ENCODE results near the gene ARHGEF19.
"Not testable (repeated sequence)": the region's sequence is repeated elsewhere in the genome, so short reads cannot be mapped to it uniquely, and the experiment has no call there.

ARHGEF19 gene

DNA sequence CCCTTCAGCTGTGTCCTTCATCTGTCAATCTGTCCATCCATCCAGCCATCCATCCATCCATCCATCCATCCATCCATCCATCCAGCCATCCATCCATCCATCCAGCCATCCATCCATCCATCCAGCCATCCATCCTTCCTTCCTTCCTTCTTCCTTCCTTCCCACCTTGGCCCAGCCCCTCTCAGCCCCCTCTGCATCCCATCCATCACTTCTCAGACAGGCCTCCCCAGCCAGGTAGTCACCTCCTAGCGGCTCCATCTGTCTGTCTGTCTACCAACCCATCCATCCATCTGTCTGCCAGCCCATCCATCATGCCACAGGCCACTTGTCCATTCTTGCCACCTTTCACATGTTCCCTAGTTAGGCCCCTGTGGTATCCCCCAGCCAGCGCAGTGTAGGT lies 46.3 kb downstream of the ARHGEF19 start:
- DNase-seq (ENCODE audit: low spot score) = no peak

DNA sequence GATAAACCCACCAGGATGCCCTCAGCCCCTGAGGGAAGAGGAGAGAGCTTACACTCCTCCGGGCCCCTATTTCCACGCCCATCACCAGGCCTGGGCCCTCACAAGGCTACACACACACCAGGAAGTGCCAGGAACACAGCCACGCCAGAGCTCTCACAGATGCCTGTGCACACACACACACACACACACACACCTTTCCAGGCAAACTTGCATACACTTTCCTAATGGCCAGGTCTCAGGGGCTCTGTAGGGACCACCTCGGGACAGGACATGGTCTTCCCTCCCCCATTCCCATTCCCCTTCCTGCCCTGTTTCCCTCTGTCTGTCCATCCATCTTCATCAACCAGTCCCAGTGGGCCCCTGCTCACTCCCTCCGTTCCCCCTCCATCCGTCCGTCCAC lies 46.9 kb downstream of the ARHGEF19 start:
- DNase-seq (ENCODE audit: low spot score) = no peak

DNA sequence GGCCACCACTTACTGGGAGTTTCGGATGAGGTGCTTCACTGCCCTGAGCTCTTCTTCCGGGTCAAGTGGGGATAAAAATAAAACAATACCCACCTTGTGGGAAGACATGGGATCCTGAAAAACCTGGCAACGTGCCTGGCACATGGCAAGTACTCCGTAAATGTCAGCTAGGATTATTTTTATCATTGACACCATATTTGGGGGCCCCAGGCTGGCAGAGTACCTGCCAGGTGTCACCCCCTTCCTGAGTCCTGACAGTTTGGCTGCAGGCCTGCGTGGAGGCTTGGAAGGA lies 47.4 kb downstream of the ARHGEF19 start:
- no peak for DNase-seq (ENCODE audit: low spot score)

DNA sequence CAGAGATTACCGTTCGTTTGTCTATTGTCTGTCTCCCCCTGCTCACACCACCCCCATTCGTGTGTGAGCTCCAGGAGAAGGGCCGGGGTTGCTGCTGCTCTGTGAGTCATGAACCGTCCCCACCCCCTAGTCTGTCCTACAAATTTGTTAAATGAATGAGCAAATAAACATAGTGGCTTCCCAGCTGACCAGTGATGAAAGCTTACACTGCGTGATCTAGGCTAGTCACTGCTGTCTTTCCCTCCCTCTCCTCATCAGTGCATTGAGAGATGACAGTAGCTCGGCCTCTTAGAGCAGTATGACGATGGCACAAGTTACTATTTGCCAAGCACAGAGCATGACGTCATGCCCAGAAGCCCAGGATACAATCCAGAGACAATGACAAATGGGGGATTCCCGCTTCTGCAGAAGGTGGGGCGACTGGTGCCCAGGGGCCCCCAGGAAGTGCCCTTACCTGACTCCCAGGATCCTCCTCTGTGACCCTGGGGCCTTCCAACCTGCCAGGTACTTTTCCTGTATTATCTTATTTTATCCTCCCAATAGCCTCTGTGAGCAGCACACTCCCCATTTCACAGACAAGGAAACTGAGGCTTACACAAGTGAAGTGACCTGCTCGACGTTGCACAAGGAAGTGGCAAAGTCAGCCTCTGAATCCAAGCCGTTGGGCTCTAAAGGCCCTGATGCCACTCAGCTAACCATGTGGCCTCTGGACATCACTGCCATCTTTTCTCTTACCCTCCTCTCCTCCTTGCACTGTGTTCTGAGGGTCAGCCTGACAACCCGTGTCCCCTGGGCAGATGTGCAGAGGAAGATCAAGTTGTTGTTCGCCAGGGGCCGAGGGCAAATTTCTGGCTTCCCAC lies 48.0 kb downstream of the ARHGEF19 start:
- DNase-seq (ENCODE audit: low spot score) = peak; percentile 84

DNA sequence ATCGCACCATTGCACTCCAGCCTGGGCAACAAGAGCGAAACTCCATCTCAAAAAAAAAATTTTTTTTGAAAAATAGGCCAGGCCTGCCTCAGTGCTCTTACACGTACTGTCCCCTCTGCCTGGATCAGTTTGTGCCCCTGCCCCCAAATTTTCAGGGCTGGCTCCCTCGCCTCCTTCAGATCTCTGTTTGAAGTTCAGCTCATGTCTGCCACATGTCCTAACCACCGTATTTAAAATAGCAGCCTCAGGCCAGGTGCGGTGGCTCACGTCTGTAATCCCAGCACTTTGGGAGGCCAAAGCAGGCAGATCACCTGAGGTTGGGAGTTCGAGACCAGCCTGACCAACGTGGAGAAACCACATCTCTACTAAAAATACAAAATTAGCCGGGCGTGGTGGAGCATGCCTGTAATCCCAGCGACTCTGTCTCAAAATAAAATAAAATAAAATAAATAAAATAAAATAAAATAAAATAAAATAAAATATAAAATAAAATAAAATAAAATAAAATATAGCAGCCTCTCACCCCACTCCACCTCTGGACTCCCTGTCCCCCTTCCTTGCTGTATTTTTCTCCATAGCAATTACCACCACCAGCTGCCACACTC lies 48.7 kb downstream of the ARHGEF19 start:
- DNase-seq (ENCODE audit: low spot score) = not testable (repeated sequence)

DNA sequence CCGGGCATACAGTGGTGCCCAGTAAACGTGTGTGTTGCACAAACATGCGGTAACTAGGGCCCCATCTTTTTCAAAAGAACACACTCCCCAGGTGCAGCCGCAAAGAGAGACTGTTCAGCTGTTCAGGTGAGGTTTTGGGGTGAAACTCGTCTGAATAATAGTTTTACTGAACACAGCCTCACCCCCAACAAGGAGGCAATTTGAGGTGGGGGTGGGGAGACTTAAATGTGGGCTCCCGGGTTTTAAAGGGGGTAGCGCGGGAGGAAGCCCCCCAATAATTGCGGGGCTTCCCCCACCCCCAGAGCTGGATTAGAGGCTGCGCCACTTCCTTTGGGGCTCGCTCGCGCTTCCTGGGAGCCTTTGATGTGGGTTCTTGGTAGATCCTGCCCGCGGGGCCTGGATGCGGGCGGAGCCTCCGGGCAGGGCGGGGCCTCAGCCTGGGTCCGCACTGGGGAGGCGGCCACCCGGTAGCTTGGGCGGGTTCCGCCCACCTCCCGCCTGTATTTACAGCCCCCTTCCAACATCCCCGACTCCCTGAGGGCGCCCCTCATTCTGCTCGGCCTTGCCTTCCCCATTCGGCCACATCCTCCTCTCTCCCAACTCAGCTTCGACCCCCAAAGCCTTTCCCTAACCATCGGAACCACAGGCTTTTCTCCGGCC lies 50.2 kb downstream of the ARHGEF19 start:
- no peak for DNase-seq (ENCODE audit: low spot score)

DNA sequence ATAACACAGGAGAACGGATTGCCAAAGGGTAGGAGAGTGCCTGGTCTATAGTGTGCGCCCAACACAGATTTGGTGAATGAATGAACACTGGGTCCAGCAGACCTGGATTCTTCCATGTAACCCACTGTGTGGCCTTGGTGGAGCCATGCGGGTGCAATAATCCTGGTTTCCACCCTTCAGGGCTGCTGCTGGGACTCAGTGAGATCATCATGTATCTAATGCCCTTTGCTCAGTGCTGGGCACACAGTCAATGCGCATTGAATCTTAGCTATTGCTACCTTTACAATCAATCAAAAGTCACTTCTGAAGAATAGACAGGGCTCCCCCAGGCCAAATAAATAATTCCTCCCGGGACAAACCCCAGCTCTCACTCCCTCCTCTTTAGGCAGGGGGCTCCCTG lies 50.7 kb downstream of the ARHGEF19 start:
- no peak for DNase-seq (ENCODE audit: low spot score)

DNA sequence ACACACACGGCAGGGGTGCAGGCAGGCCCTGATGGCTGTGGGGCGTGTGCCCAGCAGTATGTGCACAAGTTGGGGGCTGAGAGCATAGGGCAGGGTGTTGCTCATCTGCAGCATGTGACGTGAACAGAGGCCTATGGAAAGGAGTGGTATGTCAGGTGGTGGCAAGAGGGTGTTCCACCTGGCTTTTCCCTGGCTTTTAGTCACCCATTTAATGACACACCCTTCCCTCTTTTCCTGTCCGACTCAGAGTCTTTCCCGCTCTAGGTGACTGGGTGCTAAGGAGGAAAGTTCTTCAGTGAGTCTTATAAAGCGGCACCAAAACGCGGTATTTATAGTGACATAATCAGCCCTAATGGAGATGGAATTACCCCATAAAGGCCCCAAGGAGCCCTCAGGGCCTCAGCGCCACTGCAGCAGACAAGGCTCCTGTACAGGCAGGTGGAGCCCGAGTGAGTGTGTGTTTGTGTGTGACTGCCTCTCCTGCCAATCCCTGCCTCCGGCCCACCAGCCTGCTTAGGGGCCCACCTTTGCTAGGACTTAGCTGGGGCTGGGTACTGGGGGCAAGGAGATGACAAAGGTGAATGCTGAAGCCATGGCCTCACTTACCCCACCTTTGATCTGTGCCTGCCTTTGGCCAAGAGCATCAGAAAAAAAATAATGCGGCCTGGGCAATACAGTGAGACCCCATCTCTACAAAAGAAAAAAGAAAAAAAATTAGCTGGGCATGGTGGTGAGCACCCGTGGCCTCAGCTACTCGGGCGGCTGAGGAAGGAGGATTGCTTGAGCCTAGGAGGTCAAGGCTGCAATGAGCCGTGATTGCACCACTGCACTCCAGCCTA lies 53.2 kb downstream of the ARHGEF19 start:
- no peak for DNase-seq (ENCODE audit: low spot score)

DNA sequence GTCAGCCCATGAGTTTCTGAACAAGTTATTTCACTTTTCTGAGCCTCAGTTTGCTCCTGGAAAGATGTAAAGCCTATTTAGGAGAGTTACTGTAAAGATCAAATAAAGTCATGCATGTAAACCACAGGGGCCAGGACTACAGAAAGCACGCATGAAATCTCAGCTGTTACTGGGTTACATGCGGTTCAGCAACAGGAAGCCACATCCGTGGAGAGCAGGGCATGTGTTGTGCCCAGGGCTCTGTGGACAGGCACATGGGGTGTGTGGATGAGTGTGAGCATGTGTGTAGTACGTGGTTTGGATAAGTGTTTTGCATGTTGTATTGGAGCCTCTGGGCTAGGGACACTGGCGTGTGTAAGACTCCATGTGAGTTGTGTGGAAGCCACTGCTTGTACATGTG lies 54.4 kb downstream of the ARHGEF19 start:
- DNase-seq (ENCODE audit: low spot score) = no peak

DNA sequence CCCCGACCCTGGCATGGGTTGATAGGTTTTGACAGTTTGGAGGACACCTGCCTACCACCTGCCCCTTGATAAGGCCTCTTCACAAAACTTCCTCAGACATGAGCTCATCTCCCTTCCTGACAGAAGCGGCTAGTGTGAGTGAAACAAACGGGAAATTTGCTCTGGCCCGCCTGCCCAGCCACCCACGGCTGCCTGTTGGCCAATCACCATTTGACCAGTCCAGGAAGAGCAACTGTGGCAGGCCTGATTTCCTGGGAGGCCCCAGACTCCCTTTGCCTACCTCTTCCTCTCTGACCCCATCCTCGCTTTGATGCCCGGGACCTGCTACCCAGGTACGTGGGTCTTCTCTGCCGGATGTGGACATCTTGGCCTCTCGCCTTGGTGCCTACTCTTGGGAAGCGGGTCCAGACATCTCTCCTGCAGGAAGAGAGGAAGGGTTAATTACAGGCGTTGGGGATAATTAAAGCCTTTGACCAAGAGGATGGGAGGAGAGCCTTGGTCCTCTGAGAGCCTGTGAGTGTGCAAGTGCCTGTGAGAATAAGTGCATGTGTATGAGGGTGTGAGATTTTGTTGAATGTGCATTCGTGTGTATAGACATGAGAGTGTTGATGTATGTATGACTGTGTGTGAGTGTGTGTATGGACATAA lies 55.5 kb downstream of the ARHGEF19 start:
- DNase-seq (ENCODE audit: low spot score) = no peak

DNA sequence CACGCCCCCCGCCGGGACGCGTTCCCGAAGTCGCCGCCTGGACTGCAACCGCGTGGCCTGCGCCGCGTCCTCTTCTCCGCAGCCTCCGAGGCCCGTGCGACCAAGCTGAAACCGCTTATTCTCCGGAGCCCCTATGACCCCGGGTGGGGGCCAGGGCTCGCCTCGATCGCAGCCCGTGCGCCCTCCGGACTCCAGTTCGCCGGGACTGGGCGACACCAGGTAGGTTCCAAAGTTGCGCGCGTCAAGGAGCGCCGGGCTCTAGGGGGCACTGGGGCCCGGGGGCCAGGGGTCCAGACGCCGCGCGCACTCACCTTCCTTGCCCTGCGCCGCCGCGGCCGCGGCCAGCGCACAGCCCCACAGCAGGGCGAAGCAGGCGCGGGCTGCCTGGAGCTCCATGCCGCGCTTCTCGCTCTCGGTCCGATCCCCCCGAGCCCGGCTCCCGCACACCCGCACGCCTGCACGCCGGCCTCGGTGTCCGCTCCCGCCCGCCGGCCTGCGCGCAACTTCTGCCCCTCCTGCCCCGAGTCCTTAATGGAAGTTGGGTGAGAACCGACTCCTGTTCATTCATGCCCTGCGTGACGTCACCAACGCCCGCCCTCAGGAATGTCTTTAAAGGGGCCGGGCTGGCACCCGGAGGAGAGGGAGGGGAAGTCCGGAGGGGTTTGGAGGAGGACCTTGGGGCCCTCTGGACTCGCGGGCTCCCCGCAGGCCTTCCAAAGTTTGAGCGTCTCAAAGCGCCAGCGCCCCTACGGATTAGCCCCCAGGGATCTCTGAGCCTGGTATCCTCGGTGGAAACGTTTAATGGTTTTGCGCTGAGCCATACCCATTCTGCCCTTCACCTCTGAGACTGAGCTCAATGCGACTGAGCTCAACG lies 56.7 kb downstream of the ARHGEF19 start, which contains the start of gene EPHA2:
EPHA2 (minus strand) TSS at position 533 of the 874 bp plus-strand sequence; CDS start at position 396, 137 bp downstream.
- peak; percentile 80 for DNase-seq (ENCODE audit: low spot score)

DNA sequence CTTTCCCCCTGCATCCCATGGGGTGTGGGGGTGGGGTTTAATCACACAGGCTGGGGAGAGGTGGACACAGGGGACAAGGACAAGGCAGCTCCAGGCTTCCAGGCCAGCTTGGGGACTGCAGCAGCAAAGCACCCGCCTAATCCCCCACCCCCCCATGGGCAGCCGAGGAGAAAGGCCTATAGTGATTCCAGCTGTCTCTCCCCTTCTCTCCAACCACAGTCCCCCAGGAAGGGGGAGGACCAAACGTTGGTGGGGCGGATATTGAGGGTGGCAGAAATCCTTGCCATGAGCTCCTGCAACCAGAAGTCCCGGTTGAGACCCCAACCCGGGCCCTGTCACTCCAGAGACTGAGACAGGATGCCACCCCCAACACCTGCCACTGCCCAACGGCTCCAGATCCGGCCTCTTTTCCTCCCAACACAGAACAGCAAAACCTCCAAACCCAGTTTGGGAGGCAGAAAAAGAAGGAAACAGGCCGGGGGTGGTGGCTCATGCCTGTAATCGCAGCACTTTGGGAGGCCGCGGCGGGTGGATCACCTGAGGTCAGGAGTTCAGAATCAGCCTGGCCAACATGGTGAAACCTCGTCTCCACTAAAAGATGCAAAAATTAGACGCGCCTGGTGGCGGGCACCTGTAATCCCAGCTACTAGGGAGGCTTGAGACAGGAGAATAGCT lies 58.3 kb downstream of the ARHGEF19 start:
- DNase-seq (ENCODE audit: low spot score) = no peak

DNA sequence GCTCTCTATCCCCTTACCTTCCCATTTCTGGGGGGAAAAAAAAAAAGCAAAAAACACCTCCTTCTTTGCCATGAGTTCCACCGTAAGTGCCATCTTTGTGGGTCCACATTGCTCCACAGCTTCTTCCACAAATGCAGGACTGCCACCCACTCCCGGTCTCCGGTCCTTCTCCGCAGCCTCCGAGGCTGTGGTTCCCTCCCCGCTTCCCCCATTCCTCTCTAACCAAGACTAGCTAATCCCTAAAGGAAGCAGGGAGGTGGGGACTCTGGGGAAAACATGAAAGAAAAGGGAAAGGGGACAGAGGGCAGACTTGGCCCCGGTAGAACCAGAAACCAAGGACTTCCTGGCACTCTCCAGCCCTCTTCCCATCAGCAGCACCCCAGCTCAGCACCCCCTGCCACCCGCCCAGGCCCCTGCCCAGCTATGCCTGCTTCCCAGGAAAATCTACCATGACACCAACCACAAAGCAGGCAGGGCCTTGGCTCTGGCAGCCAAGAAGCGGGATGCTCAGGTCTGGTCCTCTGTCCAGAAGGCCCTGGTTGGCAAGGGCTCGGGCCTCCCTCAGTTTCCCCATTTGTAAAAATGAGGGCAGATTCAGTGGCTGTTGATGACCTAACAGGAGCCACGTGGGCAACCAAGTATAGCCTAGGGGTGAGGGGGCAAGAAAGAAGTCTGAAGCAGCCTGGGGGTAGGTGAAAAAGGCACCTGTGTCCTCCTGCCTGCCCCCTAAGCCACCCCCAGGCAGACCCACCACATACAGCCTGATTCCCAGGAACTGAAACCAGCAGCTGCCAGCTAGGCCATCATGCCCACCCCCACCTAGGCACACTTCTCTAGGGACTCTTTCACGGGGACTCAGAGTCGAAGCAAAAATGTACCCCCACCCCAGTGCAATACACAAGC lies 59.1 kb downstream of the ARHGEF19 start:
- no peak for DNase-seq (ENCODE audit: low spot score)

DNA sequence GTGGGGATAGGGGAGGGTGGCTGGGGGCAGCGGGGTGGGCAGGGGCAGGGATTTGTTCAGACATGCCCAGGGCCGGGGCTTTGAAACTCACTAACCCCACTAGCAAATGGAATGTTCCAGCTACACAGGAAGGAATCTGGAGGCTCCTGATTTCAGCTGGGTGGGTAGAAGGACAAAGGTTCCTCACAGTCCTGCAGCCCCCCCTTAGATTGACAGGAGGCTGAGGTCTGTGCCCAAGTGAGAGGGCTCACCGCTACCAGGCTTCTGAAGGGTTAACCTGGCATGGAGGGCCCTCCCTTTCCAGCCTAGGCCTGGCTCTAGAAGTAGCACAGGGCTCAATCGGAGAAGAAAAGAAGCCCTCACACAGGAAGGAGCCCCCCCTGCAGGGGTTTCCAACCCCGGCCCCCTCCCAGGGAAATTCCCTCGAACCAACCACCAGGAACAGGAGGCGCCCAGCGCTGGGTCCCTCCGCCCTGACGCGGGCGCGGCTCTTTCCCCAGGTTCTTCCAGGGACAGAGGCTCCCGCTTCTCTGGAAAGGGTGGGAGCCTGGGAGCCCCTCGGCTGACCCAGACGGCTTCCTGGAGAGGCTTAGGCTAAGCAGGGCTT lies 59.9 kb downstream of the ARHGEF19 start:
- DNase-seq (ENCODE audit: low spot score) = no peak

DNA sequence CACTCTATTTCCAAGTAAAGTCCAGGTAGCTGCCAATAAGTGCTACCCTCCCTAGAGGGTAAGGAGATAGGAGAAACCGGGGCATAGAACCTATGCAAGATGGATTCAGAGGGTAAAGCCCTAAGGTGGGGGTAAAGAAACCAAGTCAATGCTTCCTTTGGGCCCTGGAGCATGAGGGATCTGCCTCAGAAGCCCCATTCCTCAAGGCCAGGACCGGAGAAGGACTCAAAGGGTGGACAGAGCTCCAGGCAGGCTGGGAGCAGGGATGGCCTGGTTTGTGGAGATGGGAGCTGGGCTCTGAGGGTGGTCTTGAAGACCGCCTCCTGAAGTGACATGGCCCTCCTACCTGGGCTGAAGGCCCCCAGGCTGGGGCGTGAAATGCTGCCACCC lies 60.5 kb downstream of the ARHGEF19 start:
- DNase-seq (ENCODE audit: low spot score) = no peak

DNA sequence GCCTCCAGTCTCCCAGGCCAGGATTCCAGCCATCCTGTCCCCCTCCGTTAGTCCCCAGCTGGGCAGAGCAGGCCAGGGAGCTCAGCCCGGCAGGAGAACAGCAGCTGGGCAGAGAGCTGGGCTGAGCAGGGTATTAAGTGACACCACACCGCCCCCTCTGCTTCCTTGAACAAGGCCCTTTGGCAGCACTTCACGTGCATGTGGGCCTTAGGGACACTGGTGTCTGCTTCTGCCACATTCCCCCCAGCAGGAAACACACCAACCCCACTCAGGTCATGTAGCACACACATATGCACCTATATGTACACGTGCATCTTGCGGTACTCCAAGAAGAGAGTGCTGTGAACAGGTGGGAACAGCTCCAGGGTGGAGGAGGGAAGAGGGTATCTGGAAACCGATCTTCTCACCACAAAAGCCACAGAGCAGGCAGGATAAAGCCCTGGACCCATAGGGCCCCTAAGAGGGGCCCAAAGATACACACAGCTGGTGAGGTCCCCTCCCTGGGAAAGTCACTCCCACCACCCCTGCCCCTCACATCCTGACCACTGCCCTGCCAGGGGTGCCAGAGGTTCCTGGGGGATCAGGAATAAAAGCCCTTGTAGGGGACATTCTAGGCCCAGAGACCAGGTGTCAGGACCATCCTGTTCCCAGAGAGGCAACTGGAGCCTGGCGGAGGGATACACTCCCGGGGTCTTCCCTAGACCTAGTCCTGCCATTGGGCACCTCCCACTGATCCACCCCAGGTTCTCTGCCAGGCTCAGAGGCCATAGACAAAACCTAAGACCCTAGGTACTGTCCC lies 61.1 kb downstream of the ARHGEF19 start:
- DNase-seq (ENCODE audit: low spot score) = no peak

DNA sequence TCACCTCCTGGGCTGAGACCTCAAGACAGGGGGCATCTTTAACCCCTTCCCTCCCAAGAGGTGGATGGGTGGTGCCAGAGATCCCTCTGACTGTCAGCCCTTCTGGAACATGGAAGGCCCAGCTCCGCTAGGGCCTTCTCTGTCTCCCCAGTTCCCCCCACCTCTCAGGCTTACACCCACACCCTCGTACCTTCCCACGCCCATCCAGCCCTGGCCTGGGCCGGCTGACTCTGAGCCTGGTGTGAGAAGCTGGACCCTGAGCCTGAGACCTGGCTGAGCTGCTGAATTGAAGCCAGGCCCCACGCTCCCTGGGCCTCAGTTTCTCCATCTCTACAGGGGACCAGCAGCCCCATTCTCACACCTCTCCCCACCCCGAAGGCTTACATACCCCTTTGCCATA lies 61.9 kb downstream of the ARHGEF19 start:
- DNase-seq (ENCODE audit: low spot score) = no peak

Measured in kidney capillary endothelial cell (primary cell).